Motor neuron (in vitro differentiated cells): ENCODE data around the gene COMT. TPM values are rescaled to one million over a fixed set of nuclear protein-coding genes. Genes with fewer than 3 reads are reported as not detected.
"Not testable (repeated sequence)": the region's sequence is repeated elsewhere in the genome, so short reads cannot be mapped to it uniquely, and the experiment has no call there.

Experiments used
- ATAC-seq, 8 experiments: fragments of 200-7000 bp; cut with Tn5 transposase; replicated peaks in 6 of 8; 2 replicates each; pipeline ENCODE4 v1.8.0; 2021; ENCODE audit warnings: mild to moderate bottlenecking in 8 of 8, moderate library complexity in 8 of 8
- H3K27ac ChIP-seq, 2 donors: fragments of 250-450 bp; sonication (Bioruptor Pico); 2 replicates each; pipeline ENCODE4 v1.9.0; 2021; ENCODE audit warnings: antibody characterized with exemption in 2 of 2, mild to moderate bottlenecking in 2 of 2, moderate library complexity in 1 of 2
- H3K4me1 ChIP-seq, 2 donors: fragments of 250-450 bp; sonication (Bioruptor Pico); replicated peaks in 1 of 2; 2 replicates each; pipeline ENCODE4 v1.6.1; 2021; ENCODE audit warnings: antibody characterized with exemption in 2 of 2, mild to moderate bottlenecking in 2 of 2, moderate library complexity in 1 of 2
- H3K4me3 ChIP-seq, 5 donors: fragments of 250-450 bp; sonication (Bioruptor Pico); 2 replicates each; pipeline ENCODE4 v1.9.0; 2021; ENCODE audit warnings: antibody characterized with exemption in 5 of 5, mild to moderate bottlenecking in 5 of 5, moderate library complexity in 4 of 5
- WGBS, 10 experiments: fragments of 450-650 bp; shearing (Covaris generic); methylation state at CpG; one replicate each; pipeline ENCODE4 v1.0.0; 2022; 5-methylcytosine and 5-hydroxymethylcytosine counted together
- in situ Hi-C, 9 experiments: fragments of 400-800 bp; cut with MboI; loops; one replicate each; pipeline ENCODE4 v1.15.0; 2021; ENCODE audit warnings: low sequenced_read_pairs in 9 of 9, low pct_unique_long_range_greater_than_20kb in 2 of 9; ENCODE audit not compliant: unreplicated experiment in 9 of 9
- total RNA-seq, 8 experiments: library from RNA; unstranded; fragments of 300-600 nt; gene quantifications; 2 replicates each; pipeline versions ENCODE4 v1.2.3 to v1.2.4, GENCODE V29; 2022

The COMT gene
- total RNA-seq, 8 experiments from 2014 or later: 22.7 to 99.4 (median 40.8) TPM

DNA sequence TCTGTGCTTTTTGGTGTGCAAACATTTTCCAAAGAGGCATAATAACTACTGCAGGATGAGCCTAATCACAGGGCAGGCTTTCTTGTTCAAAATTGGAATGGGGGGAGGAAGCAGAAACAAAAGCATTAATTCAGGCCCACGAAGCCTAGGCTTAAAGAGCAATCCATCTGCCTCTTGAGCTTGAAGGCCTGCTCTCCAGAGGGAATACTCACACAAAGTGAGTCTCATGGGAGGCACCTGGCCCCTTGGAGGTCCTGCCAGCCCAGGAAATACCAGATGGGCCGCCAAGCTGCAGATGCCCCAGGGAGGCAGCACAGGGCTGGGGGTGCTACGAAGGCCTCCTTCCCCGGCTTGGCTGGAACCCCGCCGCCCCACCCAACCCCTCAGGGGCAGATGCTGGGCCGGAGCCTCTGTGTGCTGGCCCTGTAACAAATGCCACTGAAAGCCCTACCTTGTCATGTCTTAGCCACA, 39.3 kb upstream of the COMT start:
- in situ Hi-C loops: loop anchor here in 1 of 9 experiments (25.0 kb wide), 1 partner anchor 190 kb away; the partner anchor contains the start of genes GP1BB and SEPTIN5
- 60 to 74% methylated on average over 3 to 5 of the region's 7 CpGs; no CpG with 5 or more reads in 8 of the 10 experiments for WGBS, 10 experiments
- ATAC-seq: peak in 7 of 8 experiments; percentile 8 to 58 (median 48)
- H3K27ac ChIP-seq: peak overlapping the region; percentile 23 to 36
- H3K4me3 ChIP-seq: no peak overlapping the region
- H3K4me1 ChIP-seq: peaks cover 22 to 26% of the 10 kb centered on the region in 2 donors

- no peak overlapping the region for H3K4me3 ChIP-seq
- H3K27ac ChIP-seq: peak overlapping the region; percentile 27 to 36
- ATAC-seq: peak in 5 of 8 experiments; percentile 68 to 92 (median 85)
- 29 to 67% (median 45%) methylated on average over 1 to 5 of the region's 9 CpGs; no CpG with 5 or more reads in 7 of the 10 experiments for WGBS, 10 experiments
- in situ Hi-C loops: loop anchor here in 1 of 9 experiments (25.0 kb wide), 1 partner anchor 191 kb away; the partner anchor contains the start of genes GP1BB and SEPTIN5
- H3K4me1 ChIP-seq: peaks cover 22 to 26% of the 10 kb centered on the region in 2 donors
Observed at GRCh38 chr22:19903031-19903430, 38.5 kb upstream of the COMT start.

DNA sequence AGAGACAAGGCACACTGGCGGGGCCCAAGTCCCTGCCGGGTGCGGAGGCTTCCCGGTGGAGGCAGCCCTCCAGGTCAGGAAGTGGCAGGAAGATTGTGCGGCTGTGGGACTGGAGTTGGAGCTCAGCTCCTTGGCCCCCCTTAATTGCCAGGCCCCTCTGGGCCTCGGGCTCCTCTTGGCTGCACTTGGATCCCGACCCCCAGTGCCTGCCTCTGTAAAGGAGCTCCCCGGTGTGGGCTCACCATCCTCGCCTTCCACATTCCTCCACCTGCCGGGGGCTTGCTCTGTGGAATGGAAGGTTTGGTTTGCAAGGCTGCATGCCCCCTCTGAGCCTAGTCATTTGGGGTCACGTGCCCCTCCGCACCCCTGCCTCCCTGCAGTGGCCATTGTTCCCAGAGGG, 38.1 kb upstream of the COMT start:
- in situ Hi-C loops: loop anchor here in 1 of 9 experiments (25.0 kb wide), 1 partner anchor 191 kb away; the partner anchor contains the start of genes GP1BB and SEPTIN5
- WGBS, 10 experiments: 60 to 100% (median 70%) methylated on average over 1 to 5 of the region's 12 CpGs; no CpG with 5 or more reads in 7 of the 10 experiments
- peak in 3 of 8 experiments; percentile 2 to 22 (median 8) for ATAC-seq
- peak overlapping the region in 1 of 2 donors; percentile 27 for H3K27ac ChIP-seq
- peaks cover 22 to 26% of the 10 kb centered on the region in 2 donors for H3K4me1 ChIP-seq
- H3K4me3 ChIP-seq: no peak overlapping the region

- H3K4me1 ChIP-seq: peaks cover 22 to 26% of the 10 kb centered on the region in 2 donors
- in situ Hi-C loops: loop anchor here in 1 of 9 experiments (25.0 kb wide), 1 partner anchor 192 kb away; the partner anchor contains the start of genes GP1BB and SEPTIN5
- no peak overlapping the region for H3K4me3 ChIP-seq
- WGBS, 10 experiments: 50 to 96% (median 79%) methylated on average over 2 to 5 of the region's 16 CpGs; no CpG with 5 or more reads in 6 of the 10 experiments
- ATAC-seq: no peak
- no peak overlapping the region for H3K27ac ChIP-seq
Observed at GRCh38 chr22:19904174-19904856, 37.3 kb upstream of the COMT start.

GRCh38 chr22:19904935-19905334, 36.6 kb upstream of the COMT start:
- in situ Hi-C loops: loop anchor here in 1 of 9 experiments (25.0 kb wide), 1 partner anchor 193 kb away; the partner anchor contains the start of genes GP1BB and SEPTIN5

GRCh38 chr22:19905347-19906276, 36.0 kb upstream of the COMT start:
- WGBS, 10 experiments: 75 to 100% (median 86%) methylated on average over 3 to 15 of the region's 22 CpGs
- peaks cover 22 to 26% of the 10 kb centered on the region in 2 donors for H3K4me1 ChIP-seq
- no peak for ATAC-seq
- no peak overlapping the region for H3K27ac ChIP-seq
- in situ Hi-C loops: loop anchor here in 1 of 9 experiments (25.0 kb wide), 1 partner anchor 193 kb away; the partner anchor contains the start of genes GP1BB and SEPTIN5
- H3K4me3 ChIP-seq: no peak overlapping the region

More at GRCh38 chr22:19904935-19905334, 36.6 kb upstream of the COMT start:
- 47 to 100% (median 89%) methylated on average over 1 to 7 of the region's 7 CpGs for WGBS, 10 experiments
- Histone ChIP-seq H3K4me3 (no peak overlapping the region), H3K27ac (no peak overlapping the region), H3K4me1 (peaks cover 22 to 26% of the 10 kb centered on the region in 2 donors)
- peak in 1 of 8 experiments; percentile 54 for ATAC-seq

DNA sequence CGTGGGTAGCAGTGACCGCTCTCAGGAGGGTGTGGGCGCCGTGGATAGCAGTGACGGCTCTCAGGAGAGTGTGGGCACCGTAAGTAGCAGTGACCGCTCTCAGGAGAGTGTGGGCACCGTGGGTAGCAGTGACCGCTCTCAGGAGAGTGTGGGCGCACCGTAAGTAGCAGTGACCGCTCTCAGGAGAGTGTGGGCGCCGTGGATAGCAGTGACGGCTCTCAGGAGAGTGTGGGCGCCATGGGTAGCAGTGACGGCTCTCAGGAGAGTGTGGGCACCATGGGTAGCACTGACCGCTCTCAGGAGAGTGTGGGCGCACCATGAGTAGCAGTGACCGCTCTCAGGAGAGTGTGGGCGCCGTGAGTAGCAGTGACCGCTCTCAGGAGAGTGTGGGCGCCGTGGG, 34.7 kb upstream of the COMT start:
- ATAC-seq, H3K27ac ChIP-seq, H3K4me3 ChIP-seq: not testable (repeated sequence)
- in situ Hi-C loops: loop anchor here in 1 of 9 experiments (25.0 kb wide), 1 partner anchor 195 kb away; the partner anchor contains the start of genes GP1BB and SEPTIN5
- 87% methylated on average over 6 of the region's 25 CpGs; no CpG with 5 or more reads in 9 of the 10 experiments for WGBS, 10 experiments
- peaks cover 21 to 26% of the 10 kb centered on the region in 2 donors for H3K4me1 ChIP-seq

DNA sequence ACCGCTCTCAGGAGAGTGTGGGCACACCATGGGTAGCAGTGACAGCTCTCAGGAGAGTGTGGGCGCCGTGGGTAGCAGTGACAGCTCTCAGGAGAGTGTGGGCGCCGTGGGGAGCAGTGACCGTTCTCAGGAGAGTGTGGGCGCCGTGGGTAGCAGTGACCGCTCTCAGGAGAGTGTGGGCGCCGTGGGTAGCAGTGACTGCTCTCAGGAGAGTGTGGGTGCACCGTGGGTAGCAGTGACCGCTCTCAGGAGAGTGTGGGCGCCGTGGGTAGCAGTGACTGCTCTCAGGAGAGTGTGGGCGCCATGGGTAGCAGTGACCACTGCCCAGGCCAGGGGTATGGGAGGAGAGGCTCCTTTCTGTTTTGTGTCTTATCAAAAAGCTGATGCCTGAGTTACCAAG, 33.7 kb upstream of the COMT start:
- 60 to 100% (median 100%) methylated on average over 1 of the region's 16 CpGs; no CpG with 5 or more reads in 7 of the 10 experiments for WGBS, 10 experiments
- in situ Hi-C loops: loop anchor here in 1 of 9 experiments (25.0 kb wide), 1 partner anchor 196 kb away; the partner anchor contains the start of genes GP1BB and SEPTIN5

DNA sequence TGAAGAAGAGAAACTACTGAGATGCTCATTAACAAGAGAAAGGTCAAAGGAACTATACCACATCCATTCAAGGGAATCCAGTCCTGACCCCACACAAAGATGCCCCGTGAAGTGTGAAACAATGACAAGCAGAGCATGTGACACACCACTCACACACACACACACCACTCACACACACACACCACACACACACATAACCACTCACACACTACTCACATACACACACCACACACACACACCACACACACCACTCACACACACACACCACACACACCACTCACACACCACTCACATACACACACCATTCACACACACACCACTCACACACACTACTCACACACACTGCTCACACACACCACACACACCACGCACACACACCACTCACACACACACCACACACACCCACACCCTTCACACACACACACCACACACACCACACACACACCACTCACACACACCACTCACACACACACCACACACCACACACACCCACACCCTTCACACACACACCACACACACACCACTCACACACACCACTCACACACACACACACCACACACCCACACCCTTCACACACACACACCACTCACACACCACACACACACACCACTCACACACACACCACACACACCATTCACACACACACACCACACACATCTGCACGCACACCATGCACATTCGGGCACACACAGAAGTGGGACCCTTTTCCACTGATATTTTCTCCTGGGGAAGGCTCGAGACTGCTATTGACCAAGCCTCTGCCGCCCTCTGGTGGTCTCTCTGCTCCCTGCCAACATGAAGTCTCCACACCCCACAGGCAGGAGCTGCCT, 32.0 kb upstream of the COMT start:
- Histone ChIP-seq H3K27ac (no peak overlapping the region), H3K4me1 (peaks cover 2 to 8% of the 10 kb centered on the region in 2 donors), H3K4me3 (no peak overlapping the region)
- in situ Hi-C loops: loop anchor here in 2 of 9 experiments (10.0 to 25.0 kb wide), 2 partner anchors 185 to 197 kb away; partner anchors contain the start of genes GP1BB (in 2 of the 2) and SEPTIN5 (in 1 of the 2)
- 43 to 100% (median 83%) methylated on average over 1 of the region's 6 CpGs; no CpG with 5 or more reads in 7 of the 10 experiments for WGBS, 10 experiments
- peak; percentile 95 to 98 (median 98) for ATAC-seq

More for the DNA sequence above, 33.7 kb upstream of the COMT start:
- ATAC-seq, H3K4me3 ChIP-seq, H3K27ac ChIP-seq: not testable (repeated sequence)
- H3K4me1 ChIP-seq: peaks cover 11 to 16% of the 10 kb centered on the region in 2 donors

DNA sequence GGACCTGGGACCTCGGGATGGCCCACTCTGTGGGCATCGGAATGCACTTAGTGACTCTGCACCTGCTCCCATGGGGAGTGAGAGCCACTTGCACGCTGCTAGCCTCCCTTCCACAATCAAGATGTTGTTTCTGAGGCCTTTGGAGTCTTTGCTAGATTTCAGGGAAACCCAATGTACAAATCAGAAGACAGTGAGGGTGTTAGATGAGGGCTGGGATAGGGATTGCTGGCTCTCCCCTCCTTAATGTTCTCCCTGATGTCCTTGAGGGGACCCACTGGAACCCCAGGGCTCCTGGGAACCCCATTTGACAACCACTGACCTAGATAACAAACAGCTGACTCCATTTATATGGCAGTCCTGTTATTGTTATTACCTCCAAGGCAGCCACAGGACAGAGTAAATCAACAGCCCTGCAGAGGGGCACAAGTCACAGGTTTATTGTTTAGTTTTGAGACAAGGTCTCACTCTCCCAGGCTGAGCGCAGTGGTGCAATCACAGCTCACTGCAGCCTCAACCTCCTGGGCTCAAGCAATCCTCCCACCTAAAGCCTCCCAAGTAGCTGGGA, 31.3 kb upstream of the COMT start:
- peaks cover 0 to 3% of the 10 kb centered on the region in 2 donors for H3K4me1 ChIP-seq
- no peak overlapping the region for H3K27ac ChIP-seq
- no peak overlapping the region for H3K4me3 ChIP-seq
- 0 to 80% (median 50%) methylated on average over 1 to 2 of the region's 4 CpGs; no CpG with 5 or more reads in 6 of the 10 experiments for WGBS, 10 experiments
- ATAC-seq: peak in 5 of 8 experiments; percentile 4 to 31 (median 10)
- in situ Hi-C loops: loop anchor here in 2 of 9 experiments (10.0 to 25.0 kb wide), 2 partner anchors 185 to 198 kb away; partner anchors contain the start of genes GP1BB (in 2 of the 2) and SEPTIN5 (in 1 of the 2)
